HG03378 (cell line): ENCODE results near the gene TPM2.

ENCODE experiments used
- ATAC-seq: cut with Tn5 transposase; IDR thresholded peaks from one replicate; pipeline ENCODE4 v1.9.1; 2021; ENCODE audit warnings: mild to moderate bottlenecking, moderate library complexity; ENCODE audit not compliant: unreplicated experiment

The TPM2 gene

DNA sequence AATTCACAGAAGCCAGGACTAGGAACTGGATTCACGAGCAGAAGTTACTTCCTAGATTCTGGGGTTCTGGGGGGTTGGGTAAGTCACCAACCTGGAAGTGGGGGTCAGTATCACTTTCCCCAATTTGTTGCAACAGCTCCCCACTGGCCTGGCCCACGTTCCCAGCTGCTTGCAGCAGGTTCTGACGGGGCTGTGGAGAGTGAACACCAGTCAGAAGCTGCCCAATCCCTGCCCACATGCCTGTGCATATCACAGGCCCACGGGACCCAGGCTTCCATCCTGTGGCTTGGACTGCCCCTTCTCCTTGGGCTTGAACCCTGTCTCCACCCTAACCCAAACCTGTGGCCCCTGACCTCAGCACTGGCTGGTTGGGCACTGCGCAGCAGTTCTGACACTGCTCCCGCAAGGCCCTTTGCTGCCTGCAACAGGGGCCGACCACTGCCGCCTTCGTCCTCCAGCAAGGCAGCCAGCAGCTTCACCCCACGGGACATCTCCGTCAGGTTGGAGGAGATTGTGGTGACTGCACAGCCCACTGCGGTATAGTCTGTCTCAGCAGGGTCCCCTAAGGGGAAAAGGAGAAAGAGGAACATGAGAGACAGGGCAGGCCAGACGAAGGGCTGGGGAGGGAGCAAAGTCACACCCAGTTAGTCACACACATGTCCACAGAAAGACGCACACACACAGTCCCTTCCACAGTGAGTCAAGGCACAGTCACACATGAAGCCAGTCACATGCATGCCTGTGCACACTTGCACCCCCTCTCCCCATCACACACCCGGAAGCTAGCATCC lies 29.2 kb upstream of the TPM2 start:
- no peak for ATAC-seq

DNA sequence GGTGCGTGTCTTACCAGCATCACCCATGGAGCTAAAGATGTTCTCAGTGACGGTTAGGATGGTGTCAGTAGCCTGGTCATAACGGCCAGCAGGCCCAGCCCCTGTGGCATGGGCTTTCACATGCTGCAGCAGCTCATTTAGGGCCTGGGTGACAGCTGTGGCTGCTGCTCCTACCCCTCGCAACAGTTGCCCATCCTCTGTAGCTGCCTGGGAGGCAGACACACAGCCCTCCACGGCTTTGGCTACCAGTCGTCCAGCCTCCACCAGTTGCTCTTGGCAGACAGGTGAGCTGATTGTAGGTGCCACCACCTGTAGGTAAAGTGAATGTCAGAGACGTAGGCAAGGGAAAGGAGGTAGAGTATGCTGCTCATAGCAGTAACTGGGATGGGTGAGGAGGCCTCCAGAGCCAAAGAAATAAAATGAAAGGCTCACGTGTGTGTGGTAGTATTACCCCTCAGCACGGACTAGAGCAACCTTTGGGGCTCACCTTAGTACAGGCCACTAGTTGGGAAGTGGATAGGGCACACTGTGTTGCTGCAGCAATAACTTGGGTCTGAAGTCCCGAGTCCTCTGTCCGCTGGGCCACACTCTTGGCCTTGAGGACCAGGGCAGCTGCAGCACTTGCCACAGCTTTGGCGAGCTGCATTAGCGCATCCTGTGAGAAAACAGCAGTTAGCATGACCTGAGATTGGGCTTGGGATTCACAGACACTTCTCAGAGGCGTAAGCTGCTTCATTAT lies 27.6 kb upstream of the TPM2 start:
- ATAC-seq = no peak

DNA sequence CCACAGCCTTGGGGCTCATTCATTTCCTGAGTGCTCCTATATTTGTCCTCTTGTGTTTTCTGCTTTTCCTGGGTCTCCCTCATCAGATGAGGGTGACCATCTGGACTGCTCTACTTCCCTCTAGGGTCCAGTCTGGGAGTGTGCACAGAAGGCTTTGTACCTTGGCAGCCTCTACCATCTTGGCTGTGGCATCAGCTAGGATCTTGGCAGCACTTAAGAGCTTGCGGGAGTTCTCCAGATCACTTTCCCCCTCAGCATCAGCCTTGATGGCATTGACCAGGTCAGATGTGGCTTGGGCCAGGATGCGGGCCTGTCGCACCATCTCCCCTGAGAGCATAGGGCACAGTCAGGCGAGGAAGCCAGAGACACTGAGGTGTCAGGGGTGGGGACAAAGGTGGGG lies 26.5 kb upstream of the TPM2 start:
- no peak for ATAC-seq

DNA sequence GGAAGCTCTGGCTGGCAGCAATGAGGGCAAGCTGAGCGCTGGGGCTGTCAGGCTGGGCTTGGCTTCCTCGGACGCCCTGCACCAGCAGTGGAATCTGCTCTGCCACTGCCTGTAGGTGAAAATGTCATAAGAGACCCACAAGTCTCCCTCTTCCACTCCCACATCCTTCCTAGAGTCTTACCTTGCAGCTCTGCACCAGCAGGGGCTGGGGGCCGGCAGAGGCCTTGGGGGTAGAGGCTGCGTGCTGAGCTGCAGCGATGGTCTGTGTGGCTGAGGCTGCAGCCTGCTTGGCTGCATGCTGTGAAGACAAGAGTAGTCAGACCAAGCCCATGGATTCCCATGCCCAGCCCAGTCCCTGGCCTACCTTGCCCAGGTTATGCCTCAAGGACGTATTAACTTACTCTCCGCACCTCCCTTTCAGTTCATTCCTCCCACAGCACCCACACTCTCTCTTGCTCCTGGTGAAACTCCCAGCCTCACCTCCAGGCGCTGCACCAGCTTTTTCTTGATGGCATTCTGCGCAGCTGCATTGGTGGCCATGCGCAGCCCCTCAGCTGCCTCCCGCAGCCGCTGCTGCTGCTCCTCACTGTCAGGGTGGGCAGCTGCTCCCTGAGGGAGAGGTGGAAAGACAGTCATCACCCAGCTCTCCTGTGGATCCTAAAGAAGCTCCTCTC lies 25.0 kb upstream of the TPM2 start:
- no peak for ATAC-seq

DNA sequence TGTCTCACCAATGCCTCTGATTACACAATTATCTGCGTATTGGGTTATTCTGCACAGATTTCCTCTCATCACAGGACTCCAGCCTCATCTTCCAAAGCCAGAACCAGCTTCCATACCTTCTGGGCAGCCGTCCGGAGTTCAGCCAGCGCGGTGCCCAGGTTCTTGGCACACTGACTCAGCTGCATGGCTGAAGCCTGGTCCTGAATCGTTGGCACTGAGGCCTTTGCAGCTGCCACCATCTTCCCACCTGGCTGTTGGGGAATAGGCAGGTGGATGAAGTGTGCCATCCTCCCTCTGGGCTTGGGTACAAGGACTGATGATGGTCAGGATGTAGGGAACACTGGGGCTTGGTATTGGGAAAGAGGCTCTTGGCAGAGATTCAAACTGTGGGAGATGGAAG lies 24.4 kb upstream of the TPM2 start:
- ATAC-seq = no peak

DNA sequence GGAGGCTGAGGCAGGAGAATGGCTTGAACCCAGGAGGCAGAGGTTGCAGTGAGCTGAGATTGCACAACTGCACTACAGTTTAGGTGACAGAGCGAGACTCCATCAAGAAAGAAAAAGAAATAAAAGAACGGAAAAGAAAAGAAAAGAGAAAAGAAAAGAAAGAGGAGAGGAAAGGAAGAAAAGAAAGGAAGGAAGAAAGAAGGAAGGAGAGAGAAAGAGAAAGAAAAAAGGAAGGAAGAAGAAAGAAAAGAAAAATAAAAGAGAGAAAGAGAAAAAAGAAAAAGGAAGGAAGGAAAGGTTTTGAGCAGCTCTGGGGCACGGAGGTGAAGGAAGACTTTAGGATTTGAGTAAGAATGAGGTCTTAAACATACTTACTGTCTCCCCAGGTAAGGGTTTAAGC lies 23.9 kb upstream of the TPM2 start:
- no peak for ATAC-seq

DNA sequence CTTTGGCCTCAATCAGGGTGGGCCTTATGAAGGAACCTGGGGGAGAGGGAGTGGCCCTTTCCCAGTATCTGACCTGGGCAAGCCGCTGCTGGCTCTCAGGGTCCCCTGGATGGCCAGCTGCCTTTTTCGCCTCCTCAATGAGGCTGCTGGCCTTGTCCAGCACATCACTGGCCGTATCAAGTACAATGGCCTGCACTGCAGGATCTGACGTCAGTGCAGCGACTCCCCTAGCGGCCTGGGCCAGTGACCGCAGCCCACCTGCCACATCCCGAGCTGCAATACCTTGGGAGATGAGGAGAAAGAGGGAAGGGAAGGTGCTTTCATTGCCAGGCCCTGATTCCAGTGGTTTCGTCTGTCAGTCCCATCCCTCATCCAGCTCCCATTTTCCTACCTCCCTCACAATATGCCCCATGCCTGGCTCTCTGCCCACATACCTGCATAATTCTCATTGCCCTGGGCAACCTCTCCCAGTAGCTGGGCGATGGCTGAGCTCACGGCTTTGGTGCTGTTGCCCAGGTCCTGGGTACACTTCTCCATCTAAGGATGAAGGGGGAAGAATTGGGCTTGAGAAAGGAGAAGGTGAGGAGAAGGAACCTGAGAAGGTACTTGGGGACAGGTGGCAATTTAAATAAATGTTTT lies 23.2 kb upstream of the TPM2 start:
- ATAC-seq = no peak

DNA sequence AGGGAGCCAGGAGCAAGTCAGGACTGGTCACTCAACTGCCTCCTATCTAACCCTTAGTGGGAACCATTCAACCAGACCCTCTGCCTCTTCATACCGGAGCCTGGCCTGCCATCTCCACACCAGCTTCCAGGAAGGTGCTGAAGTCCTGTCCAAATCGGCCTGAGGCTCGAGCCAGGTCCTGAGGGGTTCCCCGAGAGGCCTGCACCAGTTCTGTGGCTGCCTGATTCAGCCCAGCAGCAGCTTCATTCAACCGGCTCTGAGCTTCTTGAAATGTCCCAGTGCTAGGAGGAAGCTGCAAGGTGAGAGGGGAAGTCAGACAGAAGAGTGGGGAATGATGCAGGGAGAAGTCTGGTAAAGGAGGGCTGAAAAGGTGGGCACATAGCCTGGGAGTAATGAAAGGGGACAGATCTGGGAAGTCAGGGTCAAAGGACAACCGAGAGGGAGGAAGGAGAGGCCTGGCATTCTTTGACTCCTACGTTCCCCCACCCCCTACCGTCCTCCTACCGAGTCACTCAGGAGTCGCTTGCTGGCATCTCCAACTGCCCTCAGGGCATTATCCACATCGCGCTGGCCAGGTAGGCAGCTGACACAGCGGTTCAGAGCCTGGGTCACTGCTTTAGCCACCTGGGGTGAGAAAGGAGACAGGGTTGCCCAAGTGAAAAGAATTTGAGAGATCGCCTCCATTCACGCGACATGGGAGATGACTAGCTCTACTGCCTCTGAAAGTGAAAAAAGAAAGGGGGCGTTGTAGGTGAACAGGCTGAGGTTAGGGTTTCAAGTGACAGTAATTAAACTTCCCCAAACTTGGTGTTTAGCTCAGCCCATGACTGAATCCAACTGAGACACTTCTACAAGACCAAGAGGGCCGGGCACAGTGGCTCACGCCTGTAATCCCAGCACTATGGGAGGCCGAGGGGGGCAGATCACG lies 22.0 kb upstream of the TPM2 start:
- no peak for ATAC-seq

DNA sequence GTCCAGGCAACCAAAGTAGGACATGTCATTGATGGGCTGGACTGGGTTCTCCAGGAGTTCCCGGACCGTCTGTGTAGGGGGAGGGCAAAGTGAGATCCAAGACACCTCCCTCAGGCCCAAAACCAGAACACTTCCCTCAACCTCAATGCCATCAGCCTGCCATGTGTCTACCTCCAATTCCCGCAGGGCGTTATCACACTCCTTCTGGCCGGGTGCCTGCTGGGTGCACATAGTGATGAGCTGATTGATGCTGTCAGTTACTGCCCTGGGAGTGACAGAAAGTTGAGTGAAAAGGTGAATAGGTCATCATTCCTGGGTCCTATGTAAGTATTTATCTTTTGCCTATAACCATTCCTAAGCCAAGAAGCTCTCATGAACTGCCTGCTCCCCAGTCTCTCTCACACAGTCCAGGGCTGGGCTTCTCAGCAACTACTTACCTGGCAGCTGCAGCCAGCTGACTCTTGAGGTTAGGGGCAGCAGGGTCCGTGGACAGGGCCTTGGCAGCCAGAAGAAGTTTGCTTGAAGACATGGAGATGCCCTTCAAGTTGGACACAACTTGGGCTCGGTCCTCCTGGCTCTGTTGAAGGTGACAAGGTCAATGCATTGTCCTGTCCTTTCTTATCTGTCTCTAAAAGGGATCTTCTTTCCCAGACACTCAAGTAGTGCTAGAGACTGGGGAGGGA lies 21.2 kb upstream of the TPM2 start:
- no peak for ATAC-seq

DNA sequence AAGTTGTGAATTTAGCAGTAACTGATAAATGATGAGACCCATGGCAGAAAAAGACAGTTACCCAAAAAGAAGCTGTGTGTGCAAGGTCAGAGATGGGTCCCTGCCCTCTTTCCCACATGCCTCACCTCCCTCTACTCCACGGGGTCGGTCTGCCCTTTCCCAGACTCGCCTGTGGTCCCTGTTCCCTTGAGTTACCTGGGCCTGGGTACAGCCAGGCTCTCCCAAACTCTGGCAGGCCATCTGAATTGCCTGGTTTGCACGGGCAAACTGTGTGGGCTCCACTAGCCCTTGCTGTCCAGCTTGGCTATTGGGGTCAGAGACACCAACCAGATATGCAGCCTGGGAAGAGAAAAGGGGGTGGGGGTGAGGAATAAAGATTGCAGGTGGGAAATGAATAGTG lies 18.4 kb upstream of the TPM2 start:
- no peak for ATAC-seq

DNA sequence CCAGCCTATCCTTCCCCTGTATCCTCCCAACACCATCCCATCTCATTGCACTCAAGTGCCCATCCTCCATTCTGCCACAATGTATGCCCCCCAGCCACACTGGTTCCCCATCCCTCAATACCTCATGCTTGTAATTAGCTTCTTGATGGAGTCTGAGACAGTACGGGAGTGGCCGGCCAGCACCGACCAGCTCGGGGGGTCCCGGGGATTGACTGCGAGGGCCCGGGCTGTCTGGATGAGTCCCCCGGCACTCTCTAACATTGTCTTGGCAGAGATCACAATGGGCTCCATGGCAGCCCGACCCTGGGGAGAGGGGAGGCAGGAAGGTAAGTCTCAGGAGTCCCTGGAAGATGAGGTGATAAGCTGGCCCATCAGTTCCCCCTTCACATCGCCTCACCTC lies 17.2 kb upstream of the TPM2 start:
- no peak for ATAC-seq

DNA sequence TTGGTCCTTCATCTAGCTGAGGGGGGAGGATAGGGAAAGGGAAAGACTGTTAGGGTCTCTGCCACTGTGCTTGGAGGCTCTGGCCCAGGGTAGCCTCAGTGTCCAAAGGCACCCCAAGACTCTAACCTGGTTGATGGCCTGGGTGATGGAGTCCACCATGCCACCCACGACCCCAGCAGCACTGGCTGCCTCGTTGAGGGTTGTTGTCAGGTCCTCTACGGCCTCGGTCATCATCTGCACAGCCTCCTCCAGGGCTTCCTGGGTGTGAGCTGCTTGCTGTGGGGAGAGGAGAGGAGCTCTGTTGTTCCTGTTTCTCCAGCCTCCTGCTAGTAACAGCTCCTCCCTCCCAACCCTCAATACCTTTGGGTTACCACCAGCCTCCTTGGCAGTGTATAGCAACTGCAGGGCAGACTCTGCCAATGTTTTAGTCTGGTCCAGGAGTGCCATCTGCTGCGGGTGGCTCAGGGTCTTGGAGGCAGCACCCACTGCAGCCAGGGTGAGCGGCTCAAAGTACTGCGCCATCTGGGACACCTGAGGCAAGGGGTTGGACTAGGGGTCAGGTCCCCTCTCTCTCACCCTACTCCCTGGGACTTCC lies 16.2 kb upstream of the TPM2 start:
- no peak for ATAC-seq

DNA sequence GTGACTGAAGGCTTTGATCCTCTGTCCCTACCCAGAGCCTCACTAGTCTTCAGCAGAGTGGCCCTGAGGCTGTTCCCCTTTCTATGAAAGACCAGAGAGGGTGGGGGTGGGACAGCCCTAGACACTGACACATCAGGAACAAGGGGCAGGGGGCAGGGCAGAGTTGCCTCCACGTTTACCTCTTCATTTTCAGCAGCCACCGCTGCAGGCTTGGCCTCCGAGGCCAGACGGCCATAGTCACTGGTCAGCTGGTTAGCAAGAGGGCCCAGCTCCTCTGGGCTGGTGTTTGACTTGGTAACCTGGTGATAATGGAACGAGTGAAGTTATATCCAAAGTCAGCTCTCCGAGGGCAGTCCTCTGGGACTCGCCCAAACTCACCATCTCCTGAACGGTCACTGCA lies 15.6 kb upstream of the TPM2 start:
- ATAC-seq = no peak

DNA sequence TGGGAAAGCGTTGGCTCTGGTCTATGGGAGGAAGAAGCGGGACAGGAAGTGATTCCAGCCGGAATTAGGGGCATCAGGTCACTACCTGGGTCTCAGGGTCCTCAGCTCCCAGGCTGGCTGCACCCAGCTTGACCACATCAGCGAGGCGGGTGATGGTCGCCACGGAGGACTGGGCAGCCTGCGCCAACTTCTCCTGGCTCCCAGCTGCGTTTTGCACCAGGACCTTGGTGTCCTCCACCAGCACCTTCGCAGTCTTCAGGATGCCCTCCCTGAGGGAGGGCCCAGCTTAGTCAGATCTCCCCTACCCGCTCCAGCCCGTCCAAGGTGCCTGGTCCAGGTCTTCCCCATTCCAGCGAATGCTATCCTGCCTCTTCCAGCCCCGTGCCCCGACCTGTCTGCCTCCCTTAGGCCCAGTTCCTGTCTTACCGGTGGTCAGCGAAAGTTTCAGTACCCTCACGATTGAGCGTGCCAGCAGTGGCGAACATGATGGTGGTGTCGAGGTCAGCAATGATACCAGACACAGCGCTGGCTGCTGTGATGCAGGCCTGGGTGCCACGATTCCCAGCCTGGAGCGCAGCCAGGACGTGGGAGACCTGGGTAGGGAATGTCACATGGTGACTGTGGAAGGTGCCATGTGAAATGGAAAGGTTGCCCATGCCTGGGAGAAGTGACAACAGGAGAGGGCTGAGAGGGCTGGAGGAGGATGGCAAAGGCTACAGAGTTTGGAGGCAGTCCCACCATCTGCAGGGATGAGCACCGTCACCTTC lies 14.4 kb upstream of the TPM2 start:
- no peak for ATAC-seq

DNA sequence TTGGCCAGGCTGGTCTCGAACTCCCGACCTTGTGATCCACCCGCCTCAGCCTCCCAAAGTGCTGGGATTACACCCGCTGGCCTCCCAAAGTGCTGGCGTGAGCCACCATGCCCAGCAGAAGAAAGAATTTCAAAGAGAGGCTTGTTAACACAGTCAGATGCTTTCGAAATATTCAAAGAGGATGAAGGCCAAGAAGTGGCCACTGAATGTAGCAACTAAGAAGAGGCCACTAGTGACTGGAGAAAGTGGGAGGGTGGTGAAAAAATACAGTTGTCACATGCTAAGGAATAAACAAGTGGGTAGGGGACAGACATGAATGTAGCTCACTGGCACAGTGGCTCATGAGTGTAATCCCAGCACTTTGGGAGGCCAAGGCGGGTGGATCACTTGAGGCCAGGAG lies 13.0 kb upstream of the TPM2 start:
- ATAC-seq = no peak

DNA sequence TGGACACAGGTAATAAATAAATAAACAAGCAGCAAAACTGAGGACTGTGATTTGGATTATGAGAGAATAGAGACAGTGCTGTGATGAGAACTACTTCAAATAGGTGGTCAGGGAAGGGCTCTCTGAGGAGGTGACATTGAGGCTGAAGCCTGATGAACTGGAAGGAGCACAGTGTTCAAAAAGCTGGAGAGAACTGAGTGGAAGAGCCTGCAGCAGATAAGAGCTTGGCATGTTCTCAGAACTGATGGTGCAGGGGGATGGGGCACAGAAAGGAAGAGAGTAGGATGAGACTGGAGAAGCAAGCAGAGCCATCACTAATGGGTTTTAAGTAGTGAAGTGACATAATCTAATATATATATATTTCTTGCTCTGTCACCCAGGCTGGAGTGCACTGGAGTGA lies 11.2 kb upstream of the TPM2 start:
- ATAC-seq = no peak

DNA sequence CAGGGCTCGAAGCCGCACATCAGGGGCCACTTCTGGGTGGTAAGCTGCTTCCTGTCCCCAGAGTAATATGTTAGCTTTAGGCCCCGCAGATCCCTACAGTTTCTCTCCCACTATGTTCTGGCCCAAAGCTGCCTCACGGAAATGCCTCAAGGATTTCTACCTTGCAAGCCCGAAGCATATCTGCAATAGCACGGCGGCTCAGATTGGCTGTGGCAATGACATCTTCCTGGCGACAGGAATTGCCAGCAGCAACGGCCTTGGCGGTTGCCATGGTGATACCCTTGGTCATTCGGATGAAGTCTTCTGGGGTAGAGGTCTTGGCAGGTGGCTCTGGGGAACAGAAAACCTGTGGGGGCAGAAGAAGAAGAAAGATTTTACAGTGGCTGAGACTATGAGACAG lies 10.3 kb upstream of the TPM2 start:
- ATAC-seq = no peak

DNA sequence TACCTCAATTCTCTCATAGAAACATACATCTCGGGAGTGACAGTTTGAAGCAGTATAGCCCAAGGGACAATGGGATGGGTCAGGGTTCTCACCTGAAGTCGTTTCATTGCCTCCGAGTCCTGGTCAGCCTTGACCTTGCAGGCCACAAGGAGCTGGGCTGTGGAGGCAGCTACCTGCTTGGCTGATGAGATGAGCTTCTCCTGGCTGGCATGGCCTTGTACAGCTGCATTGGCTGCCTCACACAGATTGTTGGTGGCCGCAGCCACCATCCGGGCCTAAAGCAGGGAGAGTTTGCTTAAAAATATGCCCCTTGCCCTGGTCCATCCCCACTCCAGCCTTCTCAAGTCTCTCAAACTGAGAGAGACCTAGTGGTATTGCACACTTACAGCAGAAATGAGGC lies 8.5 kb upstream of the TPM2 start:
- no peak for ATAC-seq

DNA sequence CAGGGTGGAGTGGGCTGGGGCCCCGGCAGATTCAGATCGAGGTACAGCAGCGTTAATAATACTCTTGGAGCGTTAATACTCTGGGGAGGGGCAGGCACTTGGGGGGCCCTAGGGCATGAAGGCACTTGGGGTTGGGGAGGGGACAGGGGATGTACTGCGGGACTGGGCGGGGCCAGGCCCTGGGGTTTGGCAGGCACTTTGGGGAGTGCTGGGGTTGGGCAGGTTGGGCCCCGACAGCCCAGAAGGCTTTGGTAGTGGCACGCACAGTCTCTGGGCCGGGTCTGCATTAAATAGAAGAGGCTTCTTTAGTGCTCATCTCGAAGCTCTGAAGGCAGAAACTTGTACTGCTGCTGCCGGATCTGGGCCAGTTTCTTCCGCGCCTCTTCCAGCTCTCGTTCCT lies 7.8 kb upstream of the TPM2 start:
- no peak for ATAC-seq
